AG09319 (cell line): ENCODE measurements around the gene AGBL2.
A peak's percentile ranks its signal among the peaks of the same experiment; 100 is the strongest.
"Not testable (repeated sequence)": the region's sequence is repeated elsewhere in the genome, so short reads cannot be mapped to it uniquely, and the experiment has no call there.

Source experiments
- DNase-seq: peaks from one replicate; pipeline ENCODE4 v3.0.0-alpha.2; 2010; ENCODE audit warnings: low read depth; ENCODE audit errors: extremely low read depth
- CTCF ChIP-seq: IDR thresholded peaks from 2 replicates; pipeline ENCODE4 v1.5.1; 2011; ENCODE audit warnings: low read depth, mild to moderate bottlenecking, inconsistent platforms, low read length, moderate library complexity

AGBL2 gene

GRCh38 chr11:47715082-47715669, at the start of gene AGBL2:
Gene AGBL2, minus strand, starts transcription at chr11:47715369. Its CDS starts 719 bp downstream, at chr11:47714650.
- peak; percentile 15 for DNase-seq
- TF ChIP-seq CTCF, result no peak

- DNase-seq, result not testable (repeated sequence)
Measured at GRCh38 chr11:47759291-47759690, 44.1 kb upstream of the AGBL2 start.

- no peak for DNase-seq
- TF ChIP-seq CTCF, result no peak
Measured at GRCh38 chr11:47756208-47756607, 41.0 kb upstream of the AGBL2 start.

GRCh38 chr11:47750725-47751124, 35.6 kb upstream of the AGBL2 start:
- no peak for TF ChIP-seq CTCF
- no peak for DNase-seq

- DNase-seq, result not testable (repeated sequence)
Measured at GRCh38 chr11:47742494-47742893, 27.3 kb upstream of the AGBL2 start.

GRCh38 chr11:47737817-47738216, 22.6 kb upstream of the AGBL2 start:
- DNase-seq, result not testable (repeated sequence)

GRCh38 chr11:47732271-47732670, 17.1 kb upstream of the AGBL2 start:
- TF ChIP-seq CTCF, result no peak
- DNase-seq, result no peak

GRCh38 chr11:47731475-47731874, 16.3 kb upstream of the AGBL2 start:
- TF ChIP-seq CTCF, result no peak
- DNase-seq, result no peak

- no peak for DNase-seq
- TF ChIP-seq CTCF, result no peak
Measured at GRCh38 chr11:47726878-47727514, 11.8 kb upstream of the AGBL2 start.
